Stimulated activated CD8-positive, alpha-beta memory T cell treated with anti-CD3 and anti-CD28 coated beads, Interleukin-2, amount 100 ng/mL, for 1 hour (primary cell): ENCODE data around the gene USB1.

Experiments used
- DNase-seq, 2 donors: peaks; one replicate each; pipeline ENCODE4 v3.0.0-alpha.2; 2020; ENCODE audit warnings: low read depth in 2 of 2

The USB1 gene

GRCh38 chr16:58019866-58020538, 18.8 kb downstream of the USB1 start:
- DNase-seq = no peak

- DNase-seq = peak in 1 of 2 donors; percentile 33
Observed at GRCh38 chr16:58020628-58021521, 19.7 kb downstream of the USB1 start.

DNA sequence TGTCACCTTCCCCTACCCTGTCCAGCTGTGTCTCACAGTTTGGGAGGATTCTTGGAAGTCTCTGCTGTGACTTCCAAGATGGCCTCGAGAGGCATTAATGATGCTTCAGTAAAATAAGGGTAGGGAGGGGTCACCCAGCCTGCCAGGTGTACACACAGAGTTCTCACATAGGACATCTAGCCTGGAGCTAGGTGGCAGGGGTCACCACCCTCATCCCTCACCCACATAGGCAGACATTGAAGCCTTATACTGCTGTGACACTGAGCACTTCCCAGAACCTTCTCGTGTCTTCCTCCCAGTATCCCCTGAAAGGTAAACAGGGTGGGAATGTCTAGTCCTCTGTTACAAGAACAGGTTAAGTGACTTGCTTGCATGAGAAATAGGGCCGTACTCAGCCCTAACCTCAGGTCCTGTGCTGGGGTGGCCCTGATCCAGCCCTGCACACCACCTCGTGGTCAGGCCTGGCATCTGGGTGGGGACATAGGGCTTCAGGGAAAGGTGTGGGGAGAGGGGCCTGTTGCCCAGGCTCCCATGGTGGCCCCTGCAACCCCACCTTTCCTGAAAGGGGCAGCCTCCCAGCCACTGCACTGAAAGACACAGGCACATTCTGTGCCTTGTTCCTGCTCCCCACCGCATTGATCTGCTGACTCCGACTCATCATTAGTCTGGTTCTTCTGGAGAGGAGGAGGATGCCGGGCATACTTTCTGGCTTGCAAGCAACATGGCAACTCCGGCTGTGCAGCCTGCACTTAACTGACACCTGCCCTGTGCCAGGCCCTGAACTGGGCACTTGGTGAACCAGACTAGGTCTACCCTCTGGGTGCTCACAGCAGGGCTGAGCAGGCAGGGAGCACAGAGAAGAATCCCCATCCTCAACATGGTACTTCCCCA, 20.7 kb downstream of the USB1 start:
- no peak for DNase-seq

DNA sequence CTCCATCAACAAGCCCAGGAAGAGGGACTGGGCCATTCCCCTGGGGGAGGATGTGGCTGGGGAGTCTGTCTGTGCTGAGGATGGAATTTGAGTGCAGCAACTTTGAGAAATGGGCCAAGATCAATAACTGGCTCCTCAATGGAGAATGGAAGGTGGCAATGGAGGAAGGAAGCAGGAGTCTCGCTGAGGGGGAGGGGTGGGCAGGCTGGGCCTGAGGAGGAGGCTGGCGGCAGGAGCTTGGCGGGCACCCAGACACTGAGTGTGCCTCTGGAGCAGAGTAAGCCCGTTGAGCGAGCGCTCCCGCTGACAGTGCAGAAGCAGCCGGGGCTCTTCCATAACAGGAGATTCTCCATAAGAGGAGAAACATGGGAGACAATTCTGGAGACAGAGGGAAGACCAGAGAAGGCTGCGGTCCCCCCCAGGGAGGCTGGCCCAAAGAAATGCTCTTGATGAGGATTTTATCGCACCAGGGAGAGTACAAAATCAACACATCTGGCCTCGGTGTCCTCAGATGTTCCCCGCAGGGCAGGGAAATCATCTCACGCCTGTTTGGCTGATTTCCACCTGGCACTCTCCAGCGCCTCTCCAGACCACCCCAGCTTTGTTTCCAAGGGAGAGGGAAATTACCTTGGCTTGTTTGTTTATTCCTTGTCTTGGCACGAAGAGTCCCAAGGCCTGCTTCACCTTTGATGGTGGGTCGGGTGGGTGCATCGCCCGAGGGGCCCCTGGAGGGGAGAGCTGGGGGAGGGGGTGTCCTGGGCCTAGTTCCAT, 21.6 kb downstream of the USB1 start:
- no peak for DNase-seq

DNA sequence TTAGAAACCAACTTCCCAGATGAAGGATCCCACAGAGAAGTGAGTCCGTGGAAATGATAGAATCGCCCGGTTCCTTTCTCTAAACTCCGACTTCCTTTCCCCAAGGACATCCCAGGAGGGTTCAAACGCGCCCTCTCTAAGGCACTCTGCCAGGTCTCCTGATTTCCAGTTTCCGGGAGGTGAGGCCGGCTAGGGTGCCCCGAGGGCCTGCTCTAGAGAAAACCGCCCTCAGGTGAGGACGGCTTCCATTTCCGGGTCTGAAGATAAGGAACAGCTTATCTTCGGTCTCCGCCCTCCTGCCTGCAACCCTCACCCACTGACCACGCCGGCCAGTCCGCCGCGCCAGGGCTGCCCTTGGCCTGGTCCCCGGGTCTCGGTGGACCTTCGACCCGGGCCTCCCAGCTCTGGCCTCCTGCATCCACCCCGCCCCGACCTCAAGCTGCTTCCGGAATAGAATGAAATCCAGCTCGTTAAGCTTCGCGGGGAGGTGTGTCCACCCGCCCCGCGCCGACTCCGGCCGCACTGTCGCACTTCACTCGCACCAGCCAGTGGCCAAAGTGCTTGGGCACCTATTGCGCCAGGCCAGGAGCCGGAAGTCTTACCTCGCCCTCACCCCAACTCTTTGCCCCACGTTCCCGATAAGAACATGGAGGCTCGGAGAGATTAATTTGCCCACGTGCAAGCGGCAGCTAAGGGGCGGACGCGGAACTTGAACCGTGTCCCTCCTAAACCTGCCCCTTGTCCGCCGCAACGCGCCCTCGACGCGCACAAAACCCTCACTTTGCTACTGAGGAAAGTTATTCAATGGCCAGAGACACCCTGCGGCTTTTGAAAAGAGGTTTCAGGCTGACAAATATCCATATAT, 23.5 kb downstream of the USB1 start:
- no peak for DNase-seq

DNA sequence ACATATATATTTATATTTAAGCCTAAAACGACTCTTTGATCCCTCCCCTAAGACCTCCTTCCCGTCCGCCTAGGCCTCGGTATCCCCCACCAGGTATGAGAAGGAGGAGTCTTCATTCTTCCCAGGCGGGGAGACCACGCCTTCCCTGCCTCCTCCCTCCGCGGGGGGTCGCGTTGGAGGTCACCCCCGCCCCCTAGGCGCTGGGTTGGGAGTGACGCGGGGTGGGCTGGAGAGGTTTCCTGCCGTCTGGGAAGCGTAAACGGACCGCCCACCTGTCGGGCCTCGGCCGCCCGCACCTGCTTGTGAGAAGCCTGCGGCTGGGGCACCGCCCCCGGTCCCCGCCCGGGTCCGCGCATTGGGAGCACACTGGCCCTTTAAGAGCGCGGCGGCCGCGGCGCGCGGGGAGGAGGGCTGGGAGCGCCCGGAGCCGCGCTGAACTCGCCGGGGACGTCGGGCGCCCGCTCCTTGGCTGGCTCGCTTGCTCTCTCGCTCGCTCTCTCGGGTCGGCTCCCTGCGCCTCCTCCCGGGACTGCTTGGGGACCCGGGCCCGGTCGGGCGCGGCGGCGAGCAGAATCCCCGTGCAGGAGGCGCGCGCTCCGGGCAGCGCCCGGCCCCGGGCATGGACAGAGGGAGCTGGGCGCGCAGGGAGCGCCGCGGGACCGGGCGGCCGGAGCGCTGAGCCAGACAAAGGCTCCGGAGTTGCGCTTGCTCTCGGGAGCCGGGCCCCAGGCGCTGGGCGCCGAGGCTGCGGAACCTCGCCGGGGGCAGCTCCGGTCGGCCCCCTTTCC, 24.3 kb downstream of the USB1 start, which contains the start of gene MMP15:
MMP15 (plus strand) TSS at position 404 of the 788 bp plus-strand sequence. CDS start 597 bp downstream, outside the sequence.
- DNase-seq = peak; percentile 11 to 22

- no peak for DNase-seq
Observed at GRCh38 chr16:58026139-58026704, 25.0 kb downstream of the USB1 start.

DNA sequence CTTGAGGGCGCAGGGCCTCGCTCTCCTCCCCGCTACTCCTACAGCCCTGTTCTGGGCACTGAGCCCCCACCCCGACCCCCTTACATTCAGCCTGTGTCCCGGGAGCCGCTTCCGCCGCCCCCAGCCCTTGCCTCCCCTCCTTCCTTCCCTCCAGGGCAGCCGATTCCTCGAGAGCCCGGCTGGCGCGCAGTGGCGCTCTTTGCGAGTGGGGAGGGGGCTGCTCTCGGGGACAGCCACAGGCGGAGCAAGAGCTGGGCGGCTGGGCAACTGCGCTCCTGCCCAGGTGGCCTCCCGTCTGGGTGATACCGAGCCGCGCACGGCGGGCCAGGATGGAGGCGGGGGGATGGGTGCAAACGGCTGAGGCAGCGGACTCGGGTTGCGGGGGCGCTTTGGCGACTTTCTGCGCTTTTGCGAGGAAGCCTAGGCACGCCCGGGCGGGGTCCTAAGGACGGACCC, 25.5 kb downstream of the USB1 start:
- DNase-seq = no peak

- DNase-seq = no peak
Observed at GRCh38 chr16:58027161-58027915, 26.1 kb downstream of the USB1 start.

DNA sequence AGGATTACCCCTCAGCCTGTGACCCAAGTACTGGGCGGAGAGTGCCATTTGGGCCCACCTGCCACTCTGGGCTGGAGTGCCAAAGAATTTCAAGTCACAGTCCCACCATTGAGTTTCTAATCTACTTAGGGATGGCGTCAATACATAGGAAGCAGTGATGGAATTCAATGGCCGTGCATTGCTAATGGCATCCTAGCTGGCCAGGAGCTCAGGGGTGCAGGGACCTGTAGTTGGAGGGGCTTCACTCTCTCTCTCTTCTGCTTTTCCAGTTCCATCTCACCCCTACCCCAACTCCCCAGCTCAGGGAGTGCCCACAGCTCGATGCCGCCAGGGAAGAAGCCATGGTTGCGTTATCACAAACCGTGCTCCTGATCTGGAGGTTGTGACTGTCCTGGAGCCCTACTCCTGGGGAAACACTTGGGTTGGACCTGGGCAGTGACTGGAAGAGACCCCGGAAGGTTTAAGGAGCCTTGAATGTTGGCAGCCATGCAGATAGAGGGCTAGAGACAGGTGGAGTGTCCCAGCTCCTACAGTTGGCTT, 26.8 kb downstream of the USB1 start:
- no peak for DNase-seq

DNA sequence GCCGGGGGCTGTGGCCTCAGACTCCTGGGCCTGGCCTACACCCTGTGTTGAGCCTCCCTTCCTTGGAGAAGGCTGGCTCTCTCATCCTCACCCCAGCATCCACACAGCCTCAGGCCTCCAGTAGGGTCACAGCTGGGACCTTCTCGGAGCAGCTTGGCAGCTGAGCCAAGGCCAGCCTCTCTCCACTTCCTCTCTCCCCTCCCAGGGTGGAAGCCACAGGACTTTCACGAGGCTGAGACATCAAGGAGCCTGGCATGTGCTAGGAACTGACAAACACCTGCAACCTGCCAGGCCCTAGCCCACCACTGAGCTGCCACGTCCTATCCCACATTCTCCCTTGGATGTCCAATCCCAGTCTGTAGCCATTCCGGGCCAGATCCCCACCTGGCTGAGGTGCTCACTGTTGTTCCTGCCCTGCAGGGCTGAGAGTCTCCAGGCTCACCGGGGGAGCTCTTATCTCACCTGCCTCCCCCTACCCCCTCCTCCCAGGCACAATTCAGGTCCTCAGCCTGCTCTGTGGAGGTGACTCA, 27.4 kb downstream of the USB1 start:
- DNase-seq = no peak

GRCh38 chr16:58029410-58029809, 28.2 kb downstream of the USB1 start:
- no peak for DNase-seq

DNA sequence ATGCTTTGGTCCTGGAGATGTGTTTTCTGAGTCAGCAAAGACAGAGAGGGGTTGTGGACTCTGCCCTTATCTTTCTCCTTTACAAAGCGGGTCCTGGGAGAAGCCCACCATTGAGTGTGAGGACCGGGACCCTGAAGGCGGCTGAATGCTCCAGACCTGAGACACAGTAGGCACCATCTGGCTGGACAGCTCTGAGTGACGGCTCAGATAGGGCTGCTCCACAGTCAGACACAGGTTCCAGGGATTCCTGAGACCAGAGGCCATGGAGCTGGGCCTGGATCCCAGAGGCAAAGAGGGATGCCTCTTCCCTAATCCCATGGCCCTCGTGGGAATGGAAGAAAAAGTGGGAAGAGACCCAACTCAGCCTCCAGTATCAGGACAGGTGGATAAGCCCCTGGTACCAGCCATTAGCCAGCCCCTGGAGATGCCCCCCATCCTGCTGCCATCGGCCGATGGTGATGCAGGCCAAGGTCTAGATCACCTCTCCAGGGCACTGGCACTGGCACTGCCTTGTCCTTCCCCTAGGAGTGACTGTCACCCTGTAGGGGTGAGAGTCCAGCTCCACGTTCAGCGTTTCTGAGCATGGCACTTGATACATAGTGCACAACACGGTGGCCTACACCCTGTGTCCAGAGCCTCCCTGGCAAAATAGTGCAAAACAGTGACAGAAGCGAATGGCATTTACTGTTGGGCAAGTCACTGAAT, 29.1 kb downstream of the USB1 start:
- no peak for DNase-seq

GRCh38 chr16:58031016-58031800, 30.0 kb downstream of the USB1 start:
- DNase-seq = no peak

- DNase-seq = no peak
Observed at GRCh38 chr16:58032710-58033293, 31.6 kb downstream of the USB1 start.
